Vagina (tissue), 2 donors: ENCODE measurements around the gene SLC16A8. TPM values are rescaled to one million over a fixed set of nuclear protein-coding genes. Genes with fewer than 3 reads are reported as not detected.
"Not testable (repeated sequence)": the region's sequence is repeated elsewhere in the genome, so short reads cannot be mapped to it uniquely, and the experiment has no call there.

ENCODE experiments used
- DNase-seq, 2 donors: peaks; one replicate each; pipeline ENCODE4 v3.0.0-alpha.2; 2017; ENCODE audit errors: extremely low spot score in 2 of 2
- H3K27ac ChIP-seq: fragments of 200-600 bp; sonication (generic); one replicate; pipeline ENCODE4 v1.5.1; 2019
- H3K27me3 ChIP-seq: fragments of 200-600 bp; sonication (generic); one replicate; pipeline ENCODE4 v1.5.1; 2019
- H3K36me3 ChIP-seq, 2 donors: fragments of 200-600 bp; sonication (generic); one replicate each; pipeline ENCODE4 v1.5.1; 2017 to 2019
- H3K4me1 ChIP-seq: fragments of 200-600 bp; sonication (generic); one replicate; pipeline ENCODE4 v1.5.1; 2019
- H3K4me3 ChIP-seq, 2 donors: fragments of 200-600 bp; sonication (generic); 1 replicate in 1 of 2; 2 replicates in 1 of 2; pipeline ENCODE4 v1.5.1; 2016 to 2019
- H3K9me3 ChIP-seq: fragments of 200-600 bp; sonication (generic); one replicate; pipeline ENCODE4 v1.5.1; 2019
- CTCF ChIP-seq, 3 experiments: fragments of 450-650 bp in 2 of 3; fragments of 200-600 bp in 1 of 3; sonication (generic) in 1 of 3; IDR thresholded peaks; one replicate each; pipeline ENCODE4 v1.5.1; 2017 to 2019; ENCODE audit warnings: antibody characterized with exemption in 3 of 3, mild to moderate bottlenecking in 2 of 3, moderate library complexity in 2 of 3
- POLR2A ChIP-seq, 2 donors: fragments of 450-650 bp; IDR thresholded peaks; one replicate each; pipeline ENCODE4 v1.6.1; 2017; ENCODE audit warnings: antibody characterized with exemption in 2 of 2, mild to moderate bottlenecking in 2 of 2, moderate library complexity in 2 of 2
- POLR2AphosphoS5 ChIP-seq, 2 donors: sonication (generic); formaldehyde crosslinking; IDR thresholded peaks; one replicate each; pipeline ENCODE4 v1.9.0; 2017; ENCODE audit warnings: antibody characterized with exemption in 2 of 2, mild to moderate bottlenecking in 2 of 2, low read depth in 1 of 2; ENCODE audit not compliant: insufficient read depth in 1 of 2
- intact Hi-C: fragments of 100-400 bp; cut with DNase I; formaldehyde crosslinking; loops from one replicate; pipeline ENCODE4 v1.15.1; 2023
- total RNA-seq: library from RNA; depleted of rRNA; stranded (reverse); fragments of >200 nt; gene quantifications from one replicate; pipeline ENCODE4 v1.2.3, GENCODE V29; 2016

The SLC16A8 gene
- total RNA-seq, 1 donor from 2014 or later: 0.98 TPM

GRCh38 chr22:38040953-38041759 lies 42.8 kb downstream of the SLC16A8 start:
- H3K4me3 ChIP-seq: no peak overlapping the region
- DNase-seq: no peak
- intact Hi-C loops: no loop called here
- TF ChIP-seq POLR2AphosphoS5 (IDR thresholded peaks at IDR 0.05; ENCODE audit: insufficient read depth in 1 of 2, low read depth in 1 of 2): no peak
- TF ChIP-seq CTCF (IDR thresholded peaks at IDR 0.05): no peak
- TF ChIP-seq POLR2A (IDR thresholded peaks at IDR 0.05): no peak
- H3K9me3 ChIP-seq: no peaks in the 10 kb centered on the region
- H3K27me3 ChIP-seq: no peaks in the 10 kb centered on the region
- no peak overlapping the region for H3K27ac ChIP-seq
- H3K4me1 ChIP-seq: peaks cover 4% of the 10 kb centered on the region
- H3K36me3 ChIP-seq: no peaks in the 10 kb centered on the region

- TF ChIP-seq POLR2A (IDR thresholded peaks at IDR 0.05): no peak
- no peak for TF ChIP-seq POLR2AphosphoS5 (IDR thresholded peaks at IDR 0.05; ENCODE audit: insufficient read depth in 1 of 2, low read depth in 1 of 2)
- no peak for TF ChIP-seq CTCF (IDR thresholded peaks at IDR 0.05)
- DNase-seq: no peak
- intact Hi-C loops: loop anchor here (1.0 kb wide), 1 partner anchor 248 kb away; no protein-coding TSS in a partner anchor
- Histone ChIP-seq H3K27me3 (no peaks in the 10 kb centered on the region), H3K9me3 (no peaks in the 10 kb centered on the region), H3K27ac (peak overlapping the region; percentile 30), H3K4me3 (no peak overlapping the region), H3K36me3 (no peaks in the 10 kb centered on the region), H3K4me1 (peaks cover 14% of the 10 kb centered on the region)
These were observed 44.8 kb downstream of the SLC16A8 start for GRCh38 chr22:38038890-38039812.

GRCh38 chr22:38038426-38038825 lies 45.6 kb downstream of the SLC16A8 start:
- no peaks in the 10 kb centered on the region for H3K27me3 ChIP-seq
- H3K9me3 ChIP-seq: no peaks in the 10 kb centered on the region
- DNase-seq: no peak
- H3K4me3 ChIP-seq: no peak overlapping the region
- intact Hi-C loops: no loop called here
- peaks cover 21% of the 10 kb centered on the region for H3K4me1 ChIP-seq
- TF ChIP-seq POLR2AphosphoS5 (IDR thresholded peaks at IDR 0.05; ENCODE audit: insufficient read depth in 1 of 2, low read depth in 1 of 2): no peak
- TF ChIP-seq POLR2A (IDR thresholded peaks at IDR 0.05): no peak
- no peak for TF ChIP-seq CTCF (IDR thresholded peaks at IDR 0.05)
- peak overlapping the region; percentile 30 for H3K27ac ChIP-seq
- no peaks in the 10 kb centered on the region for H3K36me3 ChIP-seq

- H3K27me3 ChIP-seq, H3K36me3 ChIP-seq, intact Hi-C loops, DNase-seq, H3K4me3 ChIP-seq, H3K9me3 ChIP-seq: not testable (repeated sequence)
- H3K4me1 ChIP-seq: peaks cover 25% of the 10 kb centered on the region
- H3K27ac ChIP-seq: peak overlapping the region; percentile 30
These were observed 46.4 kb downstream of the SLC16A8 start for GRCh38 chr22:38037367-38038150.
